ENCODE results near the gene MMP13.

MMP13 gene

GRCh38 chr11:102915044-102915375 is 40.5 kb downstream of the MMP13 start:
- TF ChIP-seq TAF1 (IDR thresholded peaks at IDR 0.05; ENCODE audit: low read depth) (no peak), ZBTB7A (IDR thresholded peaks at IDR 0.05; ENCODE audit: low read depth) (no peak), TCF12 (IDR thresholded peaks at IDR 0.05; ENCODE audit: low read depth) (no peak), NFIC (IDR thresholded peaks at IDR 0.05) (no peak), EP300 (IDR thresholded peaks at IDR 0.05; ENCODE audit: borderline replicate concordance) (no peak), REST (IDR thresholded peaks at IDR 0.05; ENCODE audit: low read depth) (no peak), FOXM1 (IDR thresholded peaks at IDR 0.05; ENCODE audit: borderline replicate concordance, low read depth) (no peak), CEBPB (IDR thresholded peaks at IDR 0.05) (no peak), TEAD4 (IDR thresholded peaks at IDR 0.05) (no peak), MAX (IDR thresholded peaks at IDR 0.05) (no peak), YY1 (IDR thresholded peaks at IDR 0.05; ENCODE audit: low read depth) (no peak), RAD21 (IDR thresholded peaks at IDR 0.05; ENCODE audit: low read depth) (no peak), USF1 (IDR thresholded peaks at IDR 0.05) (no peak), EGR1 (IDR thresholded peaks at IDR 0.05) (no peak), CREB1 (IDR thresholded peaks at IDR 0.05; ENCODE audit: low read depth) (no peak)

GRCh38 chr11:102914238-102915043 is 41.1 kb downstream of the MMP13 start:
- TF ChIP-seq RAD21 (IDR thresholded peaks at IDR 0.05; ENCODE audit: low read depth) (peak; percentile 54), FOXM1 (IDR thresholded peaks at IDR 0.05; ENCODE audit: borderline replicate concordance, low read depth) (no peak), REST (IDR thresholded peaks at IDR 0.05; ENCODE audit: low read depth) (no peak), YY1 (IDR thresholded peaks at IDR 0.05; ENCODE audit: low read depth) (no peak), TCF12 (IDR thresholded peaks at IDR 0.05; ENCODE audit: low read depth) (no peak), NFIC (IDR thresholded peaks at IDR 0.05) (no peak), EP300 (IDR thresholded peaks at IDR 0.05; ENCODE audit: borderline replicate concordance) (no peak)

- TF ChIP-seq EP300 (IDR thresholded peaks at IDR 0.05; ENCODE audit: borderline replicate concordance) = no peak
- TF ChIP-seq USF1 (IDR thresholded peaks at IDR 0.05) = no peak
- no peak for TF ChIP-seq NFIC (IDR thresholded peaks at IDR 0.05)
- no peak for TF ChIP-seq MAX (IDR thresholded peaks at IDR 0.05)
- no peak for TF ChIP-seq CEBPB (IDR thresholded peaks at IDR 0.05)
- no peak for TF ChIP-seq RAD21 (IDR thresholded peaks at IDR 0.05; ENCODE audit: low read depth)
- TF ChIP-seq FOXM1 (IDR thresholded peaks at IDR 0.05; ENCODE audit: borderline replicate concordance, low read depth) = no peak
- TF ChIP-seq TAF1 (IDR thresholded peaks at IDR 0.05; ENCODE audit: low read depth) = no peak
- TF ChIP-seq EGR1 (IDR thresholded peaks at IDR 0.05) = no peak
- TF ChIP-seq CREB1 (IDR thresholded peaks at IDR 0.05; ENCODE audit: low read depth) = no peak
- TF ChIP-seq TEAD4 (IDR thresholded peaks at IDR 0.05) = no peak
- no peak for TF ChIP-seq YY1 (IDR thresholded peaks at IDR 0.05; ENCODE audit: low read depth)
- no peak for TF ChIP-seq TCF12 (IDR thresholded peaks at IDR 0.05; ENCODE audit: low read depth)
Observed at GRCh38 chr11:102912482-102912830, 43.1 kb downstream of the MMP13 start.

- TF ChIP-seq TEAD4 (IDR thresholded peaks at IDR 0.05) = peak; percentile 66
- TF ChIP-seq USF1 (IDR thresholded peaks at IDR 0.05) = no peak
- TF ChIP-seq EGR1 (IDR thresholded peaks at IDR 0.05) = no peak
- TF ChIP-seq EP300 (IDR thresholded peaks at IDR 0.05; ENCODE audit: borderline replicate concordance) = no peak
- TF ChIP-seq YY1 (IDR thresholded peaks at IDR 0.05; ENCODE audit: low read depth) = no peak
- TF ChIP-seq MAX (IDR thresholded peaks at IDR 0.05) = no peak
Observed at GRCh38 chr11:102911758-102912481, 43.6 kb downstream of the MMP13 start.

GRCh38 chr11:102900346-102900745 is 55.2 kb downstream of the MMP13 start:
- TF ChIP-seq TEAD4 (IDR thresholded peaks at IDR 0.05) (no peak), YY1 (IDR thresholded peaks at IDR 0.05; ENCODE audit: low read depth) (no peak), FOXM1 (IDR thresholded peaks at IDR 0.05; ENCODE audit: borderline replicate concordance, low read depth) (no peak), TCF12 (IDR thresholded peaks at IDR 0.05; ENCODE audit: low read depth) (no peak), NFIC (IDR thresholded peaks at IDR 0.05) (no peak), TAF1 (IDR thresholded peaks at IDR 0.05; ENCODE audit: low read depth) (no peak), EP300 (IDR thresholded peaks at IDR 0.05; ENCODE audit: borderline replicate concordance) (no peak), REST (IDR thresholded peaks at IDR 0.05; ENCODE audit: low read depth) (no peak), CREB1 (IDR thresholded peaks at IDR 0.05; ENCODE audit: low read depth) (no peak), RAD21 (IDR thresholded peaks at IDR 0.05; ENCODE audit: low read depth) (no peak), EGR1 (IDR thresholded peaks at IDR 0.05) (no peak), MAX (IDR thresholded peaks at IDR 0.05) (no peak), USF1 (IDR thresholded peaks at IDR 0.05) (no peak), ZBTB7A (IDR thresholded peaks at IDR 0.05; ENCODE audit: low read depth) (no peak), CEBPB (IDR thresholded peaks at IDR 0.05) (no peak)
